NCI-H446 (cell line): ENCODE data around the gene TMEM37.

Source experiments
- DNase-seq, 2 experiments: peaks; one replicate each; lab custom pipeline; 2025; lab: John Stamatoyannopoulos, UW

The TMEM37 gene

DNA sequence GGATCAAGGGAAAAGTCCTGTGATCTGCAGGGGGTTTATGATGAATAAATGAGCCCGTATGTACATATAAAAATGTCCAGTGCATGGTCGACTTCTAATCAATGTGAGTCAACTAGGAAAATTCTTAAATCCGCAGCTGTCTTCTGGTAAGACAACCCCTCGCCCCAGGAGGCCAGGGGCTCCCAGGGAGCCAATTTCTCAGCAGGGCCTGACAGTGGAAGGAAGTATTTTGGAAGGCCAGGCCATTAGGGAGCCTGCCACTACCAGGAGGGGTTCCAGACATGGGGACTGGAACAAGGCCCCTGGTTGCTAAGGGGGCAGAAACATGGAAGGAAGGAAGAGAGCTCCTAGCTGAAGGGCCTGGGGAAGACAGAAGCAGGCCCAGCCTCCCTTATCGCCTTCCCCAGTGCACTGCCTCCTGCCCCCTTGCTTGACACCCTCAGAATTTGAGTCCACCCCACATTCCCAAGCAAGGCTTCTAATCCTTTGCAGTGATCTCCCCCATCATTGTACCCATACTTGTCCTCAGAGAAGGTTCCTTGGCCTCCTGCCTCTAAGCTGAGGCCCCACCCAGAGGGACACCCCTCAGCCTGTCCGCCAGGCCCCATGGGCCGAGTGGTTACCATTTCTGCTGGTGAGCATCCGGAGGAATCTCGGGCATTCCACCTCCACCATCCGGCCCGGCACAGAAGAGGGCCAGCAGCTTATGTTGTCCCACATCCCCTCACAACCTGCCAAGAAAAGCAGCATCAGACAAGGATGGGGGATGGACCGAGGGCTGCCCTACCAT is 46.7 kb downstream of the TMEM37 start:
- DNase-seq: no peak

DNA sequence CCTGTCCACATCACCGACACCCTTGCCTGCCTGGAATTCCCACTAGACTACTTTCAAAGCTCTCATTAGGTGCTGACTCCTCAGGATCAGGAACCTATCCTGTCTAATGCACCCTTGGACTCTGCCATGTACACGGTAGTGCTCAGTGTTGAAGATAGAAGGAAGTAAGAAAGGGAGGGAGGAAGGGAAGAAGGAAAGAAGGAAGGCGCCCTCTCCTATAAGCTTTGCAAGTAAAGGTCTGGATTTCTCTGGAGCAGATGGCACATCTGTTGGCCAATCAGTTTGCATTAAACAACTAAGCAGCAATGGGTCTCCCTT is 47.3 kb downstream of the TMEM37 start:
- DNase-seq: no peak

GRCh38 chr2:119480184-119480583 is 48.5 kb downstream of the TMEM37 start:
- DNase-seq: no peak

- no peak for DNase-seq
These were observed 49.1 kb downstream of the TMEM37 start for GRCh38 chr2:119480718-119481142.

DNA sequence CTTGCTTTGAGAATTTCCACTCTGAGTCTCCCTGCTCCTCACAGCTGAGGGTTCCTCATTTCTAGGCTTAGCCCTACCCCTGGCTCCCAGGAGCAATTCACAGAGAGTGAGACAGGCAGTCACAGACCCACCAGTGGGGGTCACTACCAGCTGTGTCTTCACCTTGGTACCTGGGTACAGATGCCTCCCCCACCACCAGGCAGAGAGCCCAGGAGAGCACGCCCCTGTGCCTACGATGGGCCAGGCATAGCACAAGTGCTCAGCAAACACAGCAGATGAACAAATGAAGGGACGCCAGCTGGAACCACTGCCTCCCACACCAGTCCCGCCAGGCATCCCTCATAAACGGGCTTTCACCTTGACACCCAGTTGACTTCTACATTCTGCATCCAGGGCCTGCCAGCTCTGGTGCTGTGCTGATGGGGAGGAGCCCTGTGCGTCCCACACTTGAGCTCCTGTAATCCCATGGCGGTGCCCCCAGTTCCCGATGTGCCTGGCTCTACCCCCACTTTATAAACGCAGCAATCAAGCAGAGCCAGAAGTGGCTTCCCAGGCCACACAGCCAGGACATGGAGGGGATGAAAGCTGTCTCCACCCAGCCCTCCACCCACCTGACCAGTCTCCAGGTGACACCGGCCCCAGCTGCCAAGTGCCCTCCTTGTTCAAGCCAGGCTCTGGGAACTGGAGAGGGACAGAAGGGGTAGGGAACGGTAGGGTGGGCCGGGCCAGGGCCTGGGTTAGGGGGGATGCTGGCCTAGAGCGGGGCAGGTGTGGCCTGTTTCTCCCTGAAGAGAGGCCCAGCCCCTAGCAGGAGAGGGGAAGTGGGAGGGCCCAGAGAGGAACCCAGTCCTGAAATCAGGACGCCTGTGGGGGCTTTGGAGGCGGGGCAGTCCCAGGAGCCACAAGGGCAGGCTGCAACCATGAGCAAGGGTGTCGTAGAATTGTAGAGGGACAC is 50.1 kb downstream of the TMEM37 start:
- no peak for DNase-seq

- no peak for DNase-seq
These were observed 51.1 kb downstream of the TMEM37 start for GRCh38 chr2:119482481-119483394.

GRCh38 chr2:119483395-119483753 is 51.7 kb downstream of the TMEM37 start:
- DNase-seq: no peak

DNA sequence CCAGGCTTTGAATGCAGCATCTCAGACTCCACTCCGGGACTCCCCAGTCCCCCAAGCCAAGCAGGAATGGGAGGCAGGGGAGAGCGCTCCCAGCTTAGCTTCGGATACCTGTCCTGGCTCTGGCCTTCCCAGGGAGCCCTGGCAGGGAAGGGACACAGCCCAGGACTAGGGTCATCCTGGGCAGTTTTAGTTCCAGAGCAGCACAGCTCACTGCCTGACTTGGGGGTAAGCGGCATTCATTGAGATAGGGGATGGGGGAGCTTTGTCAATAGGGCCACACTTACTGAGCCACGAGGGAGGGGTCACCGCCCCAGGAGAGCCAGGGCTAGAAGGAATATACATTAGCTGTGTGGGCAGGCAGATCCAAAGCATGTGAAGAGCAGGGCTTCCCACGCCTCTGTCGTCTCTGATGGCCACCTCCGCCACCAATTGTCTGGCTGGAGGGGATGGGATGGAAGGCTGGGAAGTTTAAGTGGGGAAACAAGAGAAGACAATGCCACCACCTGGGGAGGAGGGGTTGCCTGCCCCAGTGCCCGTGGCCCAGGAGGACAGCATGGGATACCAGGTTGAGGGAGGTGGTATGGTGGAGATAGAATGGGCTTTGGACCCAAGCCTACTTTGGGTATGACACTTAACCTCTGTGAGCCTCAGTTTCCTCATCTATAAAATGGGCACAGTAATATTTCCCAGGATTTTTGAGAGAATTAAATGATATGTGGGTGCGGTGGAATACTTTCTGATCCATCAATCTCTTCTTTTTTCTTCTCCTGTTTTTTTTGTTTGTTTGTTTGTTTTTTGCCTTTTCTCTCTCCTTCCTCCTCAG is 52.5 kb downstream of the TMEM37 start:
- DNase-seq: no peak

GRCh38 chr2:119484834-119485233 is 53.2 kb downstream of the TMEM37 start:
- DNase-seq: no peak

DNA sequence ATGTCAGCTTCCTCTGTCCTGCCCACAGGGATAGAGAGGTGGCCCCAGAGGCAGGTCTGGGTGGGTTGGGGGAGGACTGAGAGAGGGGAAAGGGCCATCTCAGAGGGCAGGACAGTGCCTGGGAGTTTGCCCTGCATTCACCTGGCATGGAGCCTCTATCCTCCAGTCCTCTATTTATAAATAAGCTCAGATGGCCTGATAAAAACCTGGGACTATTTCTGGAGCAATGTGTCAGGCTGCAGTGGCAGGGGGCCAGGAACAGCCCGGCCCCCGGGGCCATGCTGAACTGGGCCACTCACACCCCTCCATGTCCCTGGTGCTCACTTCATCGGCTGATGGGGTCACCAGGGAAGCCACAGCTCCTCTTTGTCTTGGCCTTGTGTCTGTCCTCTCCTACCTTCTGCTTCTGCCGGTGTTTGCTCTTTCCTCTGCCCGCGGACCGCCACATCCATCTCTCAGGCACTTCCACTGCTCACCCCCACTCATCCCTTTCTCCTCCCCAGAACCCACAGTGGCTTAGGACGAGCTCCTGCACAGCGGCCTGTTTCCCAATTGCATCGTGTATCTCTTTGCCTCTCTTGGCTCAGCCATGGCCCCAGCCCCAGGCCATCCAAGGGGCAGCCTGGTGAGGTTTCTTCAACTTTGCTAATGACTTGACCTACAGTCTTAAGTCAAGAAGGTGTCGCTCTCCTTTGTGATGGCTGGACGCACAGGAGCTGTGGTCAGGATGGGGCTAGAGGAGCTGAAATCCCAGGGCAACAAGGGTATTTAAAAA is 53.9 kb downstream of the TMEM37 start:
- DNase-seq: no peak

- no peak for DNase-seq
These were observed 54.7 kb downstream of the TMEM37 start for GRCh38 chr2:119486196-119486827.

DNA sequence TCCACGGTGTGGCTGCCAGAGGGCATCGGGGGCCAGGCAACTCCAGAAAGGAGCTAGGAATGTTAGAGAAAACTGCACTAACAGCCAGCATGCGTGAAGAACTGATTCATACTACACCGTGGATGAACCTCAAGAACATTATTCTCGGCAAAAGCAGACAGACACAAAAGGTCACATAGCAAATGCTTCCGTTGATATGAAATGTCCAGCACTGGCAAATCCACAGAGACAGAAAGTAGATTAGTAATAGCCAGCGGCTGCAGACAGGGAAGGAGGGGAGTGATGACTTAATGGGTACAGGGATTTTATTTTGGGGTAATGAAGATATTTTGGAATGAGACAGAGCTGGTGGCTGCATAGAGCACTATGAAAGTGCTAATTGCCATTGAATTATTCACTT is 55.2 kb downstream of the TMEM37 start:
- no peak for DNase-seq

GRCh38 chr2:119487434-119488244 is 56.0 kb downstream of the TMEM37 start:
- DNase-seq: no peak
